ENCODE measurements around the gene SPRY2.
A peak's percentile ranks its signal among the peaks of the same experiment; 100 is the strongest.

The SPRY2 gene

GRCh38 chr13:80334597-80335260, 6.2 kb downstream of the SPRY2 start:
- H3K4me3 ChIP-seq (ENCODE audit: low read length) = no peak overlapping the region

GRCh38 chr13:80331984-80332383, 8.9 kb downstream of the SPRY2 start:
- TF ChIP-seq, protein P1, sequence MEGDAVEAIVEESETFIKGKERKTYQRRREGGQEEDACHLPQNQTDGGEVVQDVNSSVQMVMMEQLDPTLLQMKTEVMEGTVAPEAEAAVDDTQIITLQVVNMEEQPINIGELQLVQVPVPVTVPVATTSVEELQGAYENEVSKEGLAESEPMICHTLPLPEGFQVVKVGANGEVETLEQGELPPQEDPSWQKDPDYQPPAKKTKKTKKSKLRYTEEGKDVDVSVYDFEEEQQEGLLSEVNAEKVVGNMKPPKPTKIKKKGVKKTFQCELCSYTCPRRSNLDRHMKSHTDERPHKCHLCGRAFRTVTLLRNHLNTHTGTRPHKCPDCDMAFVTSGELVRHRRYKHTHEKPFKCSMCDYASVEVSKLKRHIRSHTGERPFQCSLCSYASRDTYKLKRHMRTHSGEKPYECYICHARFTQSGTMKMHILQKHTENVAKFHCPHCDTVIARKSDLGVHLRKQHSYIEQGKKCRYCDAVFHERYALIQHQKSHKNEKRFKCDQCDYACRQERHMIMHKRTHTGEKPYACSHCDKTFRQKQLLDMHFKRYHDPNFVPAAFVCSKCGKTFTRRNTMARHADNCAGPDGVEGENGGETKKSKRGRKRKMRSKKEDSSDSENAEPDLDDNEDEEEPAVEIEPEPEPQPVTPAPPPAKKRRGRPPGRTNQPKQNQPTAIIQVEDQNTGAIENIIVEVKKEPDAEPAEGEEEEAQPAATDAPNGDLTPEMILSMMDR (conservative IDR thresholded peaks at IDR 0.05; ENCODE audit: low read length) = no peak
- DNase-seq (ENCODE audit: low read depth) = no peak
- H3K4me3 ChIP-seq (ENCODE audit: low read length) = no peak overlapping the region

More at GRCh38 chr13:80334597-80335260, 6.2 kb downstream of the SPRY2 start:
- TF ChIP-seq, protein P1 (conservative IDR thresholded peaks at IDR 0.05; ENCODE audit: low read length) = 0 out of 2 replicates have a peak, but pooled peaks have one; percentile 11
- DNase-seq (ENCODE audit: low read depth) = no peak

GRCh38 chr13:80329250-80329649, 11.7 kb downstream of the SPRY2 start:
- TF ChIP-seq, protein P1 (conservative IDR thresholded peaks at IDR 0.05; ENCODE audit: low read length) = no peak
- H3K4me3 ChIP-seq (ENCODE audit: low read length) = no peak overlapping the region
- DNase-seq (ENCODE audit: low read depth) = no peak

DNA sequence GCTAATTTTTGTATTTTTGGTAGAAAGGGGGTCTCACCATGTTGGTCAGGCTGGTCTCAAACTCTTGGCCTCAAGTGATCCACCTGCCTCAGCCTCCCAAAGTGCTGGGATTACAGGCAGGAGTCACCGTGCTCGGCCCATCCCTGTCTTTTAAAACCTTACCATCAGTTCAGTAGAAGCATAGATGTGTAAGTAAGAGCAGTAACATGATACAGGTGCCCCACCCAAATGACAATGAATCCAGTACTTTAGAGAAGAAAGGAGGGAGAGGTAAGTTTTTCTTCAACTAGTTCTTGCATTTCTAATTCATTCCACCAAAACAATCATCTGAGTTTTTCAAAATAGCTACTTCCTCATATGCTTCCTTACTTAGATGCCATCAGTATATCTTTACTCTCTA, 21.9 kb downstream of the SPRY2 start:
- DNase-seq (ENCODE audit: low read depth) = no peak
- TF ChIP-seq, protein P1 (conservative IDR thresholded peaks at IDR 0.05; ENCODE audit: low read length) = no peak
- H3K4me3 ChIP-seq (ENCODE audit: low read length) = no peak overlapping the region

- TF ChIP-seq, protein P1 (conservative IDR thresholded peaks at IDR 0.05; ENCODE audit: low read length) = no peak
These were observed 25.9 kb downstream of the SPRY2 start for GRCh38 chr13:80314711-80315653.

GRCh38 chr13:80313668-80314256, 27.2 kb downstream of the SPRY2 start:
- H3K4me3 ChIP-seq (ENCODE audit: low read length) = no peak overlapping the region
- TF ChIP-seq, protein P1 (conservative IDR thresholded peaks at IDR 0.05; ENCODE audit: low read length) = no peak
- no peak for DNase-seq (ENCODE audit: low read depth)

More at GRCh38 chr13:80314711-80315653, 25.9 kb downstream of the SPRY2 start:
- no peak overlapping the region for H3K4me3 ChIP-seq (ENCODE audit: low read length)
- DNase-seq (ENCODE audit: low read depth) = no peak

Measured in AG10803 (cell line).